Measurements from ENCODE around the gene R3HDM1.

DNA sequence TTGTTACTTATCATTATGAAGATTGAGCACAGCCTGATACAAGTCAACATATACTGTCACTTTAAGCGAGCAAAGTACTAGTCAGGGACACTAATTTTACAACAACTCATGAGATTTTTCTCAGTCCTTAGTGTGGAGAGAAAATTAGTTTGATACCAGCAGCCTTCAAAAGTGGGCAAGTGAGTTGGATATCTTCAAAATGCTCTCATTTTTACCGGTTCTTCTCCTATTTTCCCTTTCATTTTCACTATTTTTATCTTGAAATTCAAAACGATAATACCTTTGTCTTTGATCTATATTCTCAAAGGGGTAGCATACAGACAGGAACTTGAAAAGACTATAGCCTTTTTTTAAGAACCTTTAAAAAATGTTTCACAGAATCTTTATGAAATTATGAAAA is 158.4 kb downstream of the R3HDM1 start:
- TF ChIP-seq POLR2A (IDR thresholded peaks at IDR 0.05) = no peak
- TF ChIP-seq, protein P1, sequence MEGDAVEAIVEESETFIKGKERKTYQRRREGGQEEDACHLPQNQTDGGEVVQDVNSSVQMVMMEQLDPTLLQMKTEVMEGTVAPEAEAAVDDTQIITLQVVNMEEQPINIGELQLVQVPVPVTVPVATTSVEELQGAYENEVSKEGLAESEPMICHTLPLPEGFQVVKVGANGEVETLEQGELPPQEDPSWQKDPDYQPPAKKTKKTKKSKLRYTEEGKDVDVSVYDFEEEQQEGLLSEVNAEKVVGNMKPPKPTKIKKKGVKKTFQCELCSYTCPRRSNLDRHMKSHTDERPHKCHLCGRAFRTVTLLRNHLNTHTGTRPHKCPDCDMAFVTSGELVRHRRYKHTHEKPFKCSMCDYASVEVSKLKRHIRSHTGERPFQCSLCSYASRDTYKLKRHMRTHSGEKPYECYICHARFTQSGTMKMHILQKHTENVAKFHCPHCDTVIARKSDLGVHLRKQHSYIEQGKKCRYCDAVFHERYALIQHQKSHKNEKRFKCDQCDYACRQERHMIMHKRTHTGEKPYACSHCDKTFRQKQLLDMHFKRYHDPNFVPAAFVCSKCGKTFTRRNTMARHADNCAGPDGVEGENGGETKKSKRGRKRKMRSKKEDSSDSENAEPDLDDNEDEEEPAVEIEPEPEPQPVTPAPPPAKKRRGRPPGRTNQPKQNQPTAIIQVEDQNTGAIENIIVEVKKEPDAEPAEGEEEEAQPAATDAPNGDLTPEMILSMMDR (IDR thresholded peaks at IDR 0.05) = no peak
